HG03439 (cell line): ENCODE results near the gene CACTIN.
A peak's percentile ranks its signal among the peaks of the same experiment; 100 is the strongest.
"Not testable (repeated sequence)": the region's sequence is repeated elsewhere in the genome, so short reads cannot be mapped to it uniquely, and the experiment has no call there.

ENCODE experiments used
- ATAC-seq: cut with Tn5 transposase; IDR thresholded peaks from one replicate; pipeline ENCODE4 v1.9.1; 2021; ENCODE audit warnings: mild to moderate bottlenecking, moderate library complexity; ENCODE audit not compliant: unreplicated experiment

CACTIN gene

DNA sequence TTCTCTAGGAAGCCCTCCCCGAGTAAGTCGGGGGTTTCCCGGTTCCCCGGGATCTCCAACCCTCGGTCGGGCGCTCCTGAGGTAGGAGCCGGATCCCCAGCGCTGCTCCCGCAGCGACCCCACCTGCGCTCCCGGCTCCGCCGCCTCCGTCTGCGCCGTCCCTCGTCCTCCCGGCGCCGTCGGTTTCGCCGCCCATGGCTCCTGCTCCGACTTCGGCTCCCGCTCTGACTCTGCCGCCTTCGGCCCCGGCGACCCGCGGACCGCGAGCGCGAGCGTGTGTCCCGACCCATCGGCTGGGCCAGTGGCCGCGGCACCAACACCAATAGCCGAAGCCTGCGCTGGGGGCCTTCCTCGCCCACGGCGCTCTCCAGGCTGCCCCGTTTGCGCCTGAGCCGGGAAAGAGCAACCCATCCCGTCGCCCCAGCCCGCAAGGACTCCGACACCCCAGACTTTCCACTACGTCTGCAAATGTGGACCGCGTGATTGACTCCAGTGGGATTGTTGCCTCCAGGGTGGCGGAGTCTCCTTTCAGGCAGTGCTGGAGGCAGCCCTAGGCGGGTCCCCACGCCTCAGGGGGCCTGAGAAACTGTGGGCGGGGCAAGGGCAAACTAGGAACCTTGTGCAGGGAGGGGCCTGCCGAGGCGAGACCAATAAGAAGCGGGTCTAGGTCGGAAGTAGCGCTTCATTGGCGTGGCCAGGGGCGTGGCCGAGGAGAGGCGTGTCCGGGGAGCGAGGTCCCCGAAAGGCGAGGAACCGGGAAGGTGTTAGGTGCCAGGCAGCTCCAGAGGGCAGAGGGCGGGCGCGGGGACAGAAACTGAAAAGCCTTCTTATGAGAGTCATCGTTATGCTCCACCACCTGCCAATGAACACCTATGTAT is at the start of gene CACTIN:
CACTIN (minus strand) TSS at position 318 of the 878 bp plus-strand sequence; CDS start at position 290, 28 bp downstream.
- ATAC-seq, result peak; percentile 87

GRCh38 chr19:3674784-3675543 is 48.4 kb upstream of the CACTIN start:
- ATAC-seq, result no peak

DNA sequence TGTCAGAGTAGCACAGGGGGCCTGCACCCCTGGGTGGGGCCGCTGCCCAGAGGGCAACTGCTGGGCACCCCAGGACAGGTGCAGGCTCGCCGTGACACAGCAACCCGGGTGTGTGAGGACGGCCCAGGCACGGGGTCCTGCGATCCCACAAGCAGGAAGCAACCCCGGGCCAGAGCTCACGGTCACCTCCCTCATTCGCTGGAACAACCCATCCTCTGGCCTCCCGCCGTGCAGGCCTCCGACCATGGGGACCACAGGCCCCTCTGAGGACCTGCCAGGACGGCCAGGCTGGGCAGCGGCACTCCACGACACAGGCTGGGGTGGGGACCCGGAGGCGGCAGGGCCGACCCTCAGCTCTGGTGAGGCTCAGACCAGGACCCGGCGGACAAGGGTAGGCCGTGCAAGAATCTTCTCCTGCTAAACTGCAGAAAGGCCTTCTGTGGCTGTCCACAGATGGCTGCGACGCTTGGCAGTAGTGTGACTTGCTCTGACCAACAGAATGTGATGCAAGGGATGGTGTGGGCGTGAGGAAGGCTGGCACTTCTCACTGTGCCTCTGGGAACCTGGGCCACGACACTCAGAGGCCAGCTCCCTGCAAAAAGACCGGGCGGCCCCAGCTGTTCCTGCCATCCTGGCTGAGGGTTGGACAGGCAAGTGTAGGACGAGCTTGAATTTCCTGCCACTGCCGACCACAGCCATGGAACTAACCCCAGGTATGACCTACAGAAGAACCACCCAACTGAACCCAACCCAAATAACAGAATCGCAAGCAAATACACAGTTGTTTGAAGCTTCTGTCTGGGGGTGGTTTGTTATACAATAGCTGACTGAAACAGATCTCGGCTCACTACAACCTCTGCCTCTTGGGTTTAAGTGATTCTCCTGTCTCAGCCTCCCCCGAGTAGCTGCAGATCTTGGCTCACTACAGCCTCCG is 47.2 kb upstream of the CACTIN start:
- ATAC-seq, result no peak

DNA sequence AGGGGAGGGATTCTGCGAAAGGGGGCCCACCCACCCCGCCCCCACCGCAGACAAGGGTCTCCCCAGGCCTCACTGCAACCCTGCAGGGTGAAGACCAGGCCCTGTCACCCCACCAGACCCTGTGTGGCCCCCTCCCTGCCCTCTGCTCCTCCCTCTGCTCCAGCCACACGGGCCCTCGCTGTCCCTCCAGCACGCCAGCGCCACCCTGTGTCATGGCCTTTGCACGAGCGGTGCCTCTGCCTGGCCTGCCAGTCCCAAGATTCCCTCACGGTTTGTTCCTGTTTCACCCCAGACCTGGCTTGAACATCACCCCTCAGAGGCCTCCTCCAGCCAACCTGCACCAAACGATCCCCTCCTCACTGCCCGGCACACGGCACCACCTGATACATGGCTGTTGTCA is 46.4 kb upstream of the CACTIN start:
- ATAC-seq, result no peak

DNA sequence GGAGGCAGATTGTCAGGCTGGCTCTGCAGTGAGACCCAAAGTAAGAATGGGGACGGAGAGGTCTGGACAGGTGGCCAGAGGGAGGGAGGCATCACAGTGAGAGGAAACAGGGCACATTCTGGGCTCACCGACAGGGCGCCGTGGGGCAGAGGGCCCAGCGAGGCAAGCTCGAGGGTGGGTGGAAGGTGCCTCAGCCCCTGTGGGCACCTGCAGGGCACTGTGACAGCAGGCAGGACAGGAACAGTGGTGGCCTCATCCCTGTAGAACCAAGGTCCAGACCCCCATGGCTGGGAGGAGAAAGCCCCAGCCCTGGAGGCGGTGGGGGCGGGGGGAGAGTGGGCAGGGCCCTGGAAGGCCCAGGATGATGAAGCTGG is 46.0 kb upstream of the CACTIN start:
- ATAC-seq, result no peak

DNA sequence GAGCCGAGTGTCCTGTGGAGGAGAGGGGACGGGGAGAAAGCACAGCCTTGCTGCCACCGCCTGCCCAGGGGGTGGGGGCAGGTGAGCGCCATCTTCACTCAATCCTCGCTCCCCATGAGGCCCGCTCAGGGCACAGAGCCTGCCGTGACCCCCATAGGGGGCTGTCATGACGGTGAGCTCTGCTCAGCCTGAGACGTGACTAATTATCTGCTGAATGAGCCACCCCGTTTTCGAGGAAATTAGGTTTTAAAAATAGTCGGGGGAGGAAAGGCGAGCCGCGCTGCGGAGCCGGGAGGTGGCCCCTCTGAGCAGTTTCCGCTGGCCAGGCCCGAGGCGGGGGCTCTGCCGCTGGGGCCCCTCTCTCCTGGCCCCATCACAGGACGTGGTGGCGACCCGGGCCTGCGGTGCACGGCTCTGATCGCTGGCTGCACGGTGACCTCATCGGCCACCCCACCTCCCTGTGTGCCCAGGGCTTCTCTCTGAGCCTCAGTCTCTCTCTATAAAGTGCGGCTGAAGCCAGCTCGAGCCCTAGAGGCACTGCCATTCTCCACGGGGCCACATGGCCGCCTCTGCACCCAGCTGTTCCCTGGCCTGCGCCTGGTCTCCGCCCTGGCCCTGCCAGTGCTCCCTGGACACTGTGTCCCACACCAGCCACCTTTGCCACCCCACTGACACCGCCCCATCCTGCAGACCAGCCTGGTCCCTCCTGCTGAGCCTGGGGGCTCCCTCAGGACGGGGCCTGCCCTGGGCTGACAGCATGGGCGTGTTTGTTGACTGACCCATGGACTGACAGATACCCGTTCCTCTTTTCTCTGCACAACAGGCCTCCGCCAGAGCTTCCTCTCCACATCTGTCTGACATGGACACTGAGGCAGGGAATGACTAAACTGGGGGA is 45.3 kb upstream of the CACTIN start:
- no peak for ATAC-seq

- no peak for ATAC-seq
Observed at GRCh38 chr19:3670796-3671679, 44.4 kb upstream of the CACTIN start.

DNA sequence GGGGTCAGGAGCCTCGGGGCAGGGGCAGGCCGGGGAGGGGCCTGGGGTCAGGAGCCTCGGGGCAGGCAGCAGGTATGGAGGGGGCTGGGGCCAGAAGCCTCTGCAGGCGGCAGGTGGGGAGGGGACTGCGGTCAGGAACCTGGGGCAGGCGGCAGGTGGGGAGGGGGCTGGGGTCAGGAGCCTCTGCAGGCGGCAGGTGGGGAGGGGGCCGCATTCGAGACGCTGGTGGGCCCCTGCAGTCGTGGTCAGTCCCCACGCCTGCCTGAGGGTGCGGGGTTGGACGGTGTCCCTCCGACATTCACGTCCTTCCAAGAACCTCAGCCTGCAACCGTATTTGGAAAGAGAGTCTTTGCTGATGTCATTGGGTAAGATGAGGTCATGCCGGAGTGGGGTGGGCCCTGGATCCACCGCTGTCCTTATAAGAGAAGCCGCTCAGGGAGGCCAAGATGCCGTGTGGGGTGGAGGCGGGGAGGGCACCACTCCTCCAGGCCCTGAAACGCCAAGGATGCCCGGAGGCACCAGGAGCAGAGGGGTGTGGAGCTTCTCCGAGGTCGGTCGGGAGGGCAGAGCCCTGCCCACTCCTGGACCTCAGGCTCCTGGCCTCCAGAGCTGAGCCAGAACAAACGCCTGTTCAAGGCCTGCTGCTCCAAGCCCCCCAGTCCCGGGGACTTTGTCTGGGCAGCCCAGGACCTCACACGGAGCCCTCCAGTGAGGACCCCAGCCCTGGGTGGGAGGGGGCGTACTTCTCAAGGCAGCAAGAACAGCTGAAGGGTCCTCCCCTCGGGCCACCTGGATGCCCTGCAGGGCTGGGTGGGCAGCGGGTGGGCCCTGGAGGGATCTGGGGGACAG is 43.6 kb upstream of the CACTIN start:
- ATAC-seq, result no peak

GRCh38 chr19:3669082-3669946 is 42.7 kb upstream of the CACTIN start:
- ATAC-seq, result no peak

DNA sequence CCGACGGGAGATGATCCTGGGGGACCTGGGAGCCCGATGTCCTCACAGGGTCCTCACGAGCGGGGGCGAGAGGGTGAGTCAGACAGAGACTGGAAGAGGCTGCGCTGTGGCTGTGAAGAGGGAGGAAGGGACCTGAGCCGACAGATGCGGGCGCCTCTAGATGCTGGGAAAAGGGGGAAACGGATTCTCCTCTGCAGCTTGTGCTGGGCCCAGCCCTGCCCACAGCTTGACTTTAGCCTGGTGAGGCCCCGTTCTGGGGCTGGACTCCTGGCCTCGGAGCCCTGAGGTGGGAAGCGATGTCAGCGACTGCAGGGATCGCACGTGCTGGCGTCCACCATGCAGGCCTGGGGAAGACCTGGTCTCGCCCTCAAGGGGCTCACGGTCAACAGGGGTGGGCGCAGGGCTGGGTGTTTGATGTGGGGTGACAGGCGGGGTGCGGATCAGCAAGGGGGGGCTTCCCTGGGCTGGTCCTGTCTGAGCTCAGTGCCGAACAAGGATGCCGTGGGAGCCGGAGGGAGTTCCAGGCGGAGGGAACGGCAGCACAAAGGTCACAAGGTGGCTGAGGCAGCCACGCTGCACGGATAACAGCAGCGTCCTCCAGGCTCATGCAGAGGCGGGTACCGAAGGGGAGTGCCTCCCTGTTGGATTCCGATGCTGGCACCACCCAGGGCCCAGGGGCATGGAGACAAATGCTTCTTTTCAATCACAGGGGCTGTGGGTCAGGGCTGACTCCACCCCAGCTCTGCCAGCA is 41.9 kb upstream of the CACTIN start:
- ATAC-seq, result no peak

GRCh38 chr19:3667766-3668165 is 41.2 kb upstream of the CACTIN start:
- ATAC-seq, result no peak

DNA sequence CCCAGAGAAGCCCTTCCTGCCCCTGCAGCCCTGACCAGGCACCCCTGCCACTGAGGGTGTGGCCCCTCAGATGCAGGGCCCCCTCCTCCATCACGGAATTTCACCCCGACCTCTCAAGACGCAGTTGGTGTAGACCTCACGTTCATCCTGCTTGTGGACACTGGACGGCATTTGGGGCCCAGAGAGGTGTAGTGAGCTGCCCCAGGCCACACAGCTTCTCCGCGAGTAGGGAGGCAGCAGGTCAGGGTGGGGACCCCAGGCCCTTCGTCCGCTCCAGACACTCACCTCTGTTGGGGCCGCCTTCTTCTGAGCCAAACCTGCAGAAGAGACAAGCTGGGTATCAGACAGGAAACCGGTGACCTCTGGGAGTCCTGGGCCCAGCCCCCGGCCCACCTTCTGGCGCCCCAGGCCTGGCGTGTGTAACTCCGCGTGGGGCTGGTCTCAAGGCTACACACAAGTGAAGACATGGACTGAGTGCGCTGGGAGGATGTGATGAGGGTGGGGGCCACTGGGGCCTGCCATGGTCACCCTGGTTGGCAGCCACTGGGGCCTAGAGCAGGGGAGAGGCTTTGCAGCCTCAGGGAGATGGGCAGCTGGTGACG is 40.5 kb upstream of the CACTIN start:
- no peak for ATAC-seq

DNA sequence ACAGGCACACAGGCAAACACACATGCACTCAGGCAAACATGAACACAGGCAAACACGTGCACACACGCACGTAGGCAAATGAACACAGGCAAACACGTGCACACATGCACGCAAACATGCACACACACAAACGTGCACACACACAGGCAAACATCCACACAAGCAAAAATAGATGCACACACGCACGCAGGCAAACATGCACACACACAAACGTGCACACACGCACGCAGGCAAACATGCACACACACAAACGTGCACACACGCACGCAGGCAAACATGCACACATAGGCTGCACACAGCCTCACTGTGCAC is 39.9 kb upstream of the CACTIN start:
- ATAC-seq, result not testable (repeated sequence)

DNA sequence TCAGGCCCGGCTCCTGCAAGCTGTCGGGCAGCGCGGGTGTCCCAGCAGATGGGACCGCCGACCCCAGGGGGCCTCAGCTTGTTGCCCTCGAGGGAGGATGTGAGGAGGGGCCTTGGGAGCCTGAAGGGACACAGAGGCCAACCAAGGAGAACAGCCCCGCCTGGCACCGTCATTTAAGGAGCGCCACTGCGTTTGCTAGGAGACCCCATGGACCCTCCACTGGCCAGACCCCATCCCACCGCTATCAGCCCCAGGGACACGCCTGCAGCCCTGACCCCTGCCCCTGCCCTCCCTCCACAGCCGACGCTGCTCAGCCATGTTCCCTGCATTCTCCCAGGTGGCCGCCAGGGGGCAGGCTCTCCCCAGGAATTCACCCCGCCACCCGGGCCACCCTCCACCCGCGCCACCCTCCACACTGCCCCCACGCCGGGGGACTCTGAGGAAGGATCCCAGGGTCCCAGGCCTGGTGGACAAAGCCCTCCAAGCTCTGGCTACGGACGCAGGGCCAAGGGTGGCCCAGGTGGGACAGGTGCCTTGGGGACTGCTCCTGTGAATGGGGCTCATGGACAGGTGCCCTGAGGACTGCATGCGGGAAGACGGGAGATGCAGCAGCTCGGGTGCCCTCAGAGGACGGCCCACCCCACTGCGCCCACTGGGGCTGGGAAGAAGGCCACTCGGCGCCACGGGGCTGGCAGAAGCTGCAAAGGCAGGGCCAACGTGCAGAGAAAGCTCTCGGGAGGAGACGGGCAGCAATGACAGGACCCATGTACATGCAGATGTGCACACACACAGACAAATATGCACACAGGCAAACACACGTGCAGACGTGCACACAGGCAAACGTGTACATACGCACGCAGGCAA is 39.3 kb upstream of the CACTIN start:
- peak; percentile 48 for ATAC-seq
